ENCODE measurements around the gene HSF4.

The HSF4 gene

GRCh38 chr16:67202426-67202825, 37.9 kb downstream of the HSF4 start:
- DNase-seq: no peak

GRCh38 chr16:67202956-67203493, 38.5 kb downstream of the HSF4 start:
- DNase-seq: no peak

- DNase-seq: no peak
These were observed 39.5 kb downstream of the HSF4 start for GRCh38 chr16:67204076-67204475.

- no peak for DNase-seq
These were observed 41.7 kb downstream of the HSF4 start for GRCh38 chr16:67206129-67206837.

- DNase-seq: no peak
These were observed 42.3 kb downstream of the HSF4 start for GRCh38 chr16:67206838-67207248.

- no peak for DNase-seq
These were observed 42.9 kb downstream of the HSF4 start for GRCh38 chr16:67207249-67208091.

GRCh38 chr16:67208154-67208896, 43.8 kb downstream of the HSF4 start:
- no peak for DNase-seq

GRCh38 chr16:67209565-67209964, 45.0 kb downstream of the HSF4 start:
- no peak for DNase-seq

GRCh38 chr16:67210069-67210937, 45.8 kb downstream of the HSF4 start:
- no peak for DNase-seq

GRCh38 chr16:67211674-67212073, 47.1 kb downstream of the HSF4 start:
- DNase-seq: no peak

GRCh38 chr16:67212766-67213165, 48.2 kb downstream of the HSF4 start:
- no peak for DNase-seq

GRCh38 chr16:67213197-67214019, 48.9 kb downstream of the HSF4 start:
- no peak for DNase-seq

GRCh38 chr16:67215706-67216105, 51.2 kb downstream of the HSF4 start:
- DNase-seq: no peak

GRCh38 chr16:67216612-67217490, 52.3 kb downstream of the HSF4 start:
- no peak for DNase-seq

All from stimulated activated CD4-positive, alpha-beta T cell treated with anti-CD3 and anti-CD28 coated beads, Interleukin-4, amount 100 ng/mL, for 4 hours (primary cell).